Measurements from ENCODE around the gene HMOX1.

DNA sequence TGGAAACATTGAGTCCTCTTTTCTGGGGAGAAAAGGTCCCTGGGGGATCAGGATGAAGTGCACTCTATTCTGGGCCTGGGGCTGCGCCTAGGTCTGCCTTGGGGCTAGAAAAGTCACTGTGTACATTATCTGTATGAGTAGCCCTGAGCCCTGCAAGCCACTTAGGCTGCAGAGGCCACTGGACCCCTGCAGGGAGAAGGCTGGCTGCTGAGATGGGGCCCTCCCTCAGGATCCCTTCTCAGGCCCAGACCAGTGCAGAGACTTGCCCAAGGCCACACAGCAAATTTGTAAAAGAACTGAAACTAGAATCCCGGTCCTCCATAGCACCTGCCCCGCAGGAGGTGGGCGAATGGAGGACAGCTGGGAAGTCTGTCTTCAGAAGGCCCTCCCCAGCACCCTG, 26.8 kb upstream of the HMOX1 start:
- TF ChIP-seq CTCF (IDR thresholded peaks at IDR 0.05 in 2 of 3, conservative IDR thresholded peaks at IDR 0.05 in 1 of 3; ENCODE audit: borderline replicate concordance in 1 of 3, insufficient read depth in 1 of 3, low read depth in 2 of 3, low read length in 2 of 3), result no peak
- no peak for TF ChIP-seq CEBPB (IDR thresholded peaks at IDR 0.05; ENCODE audit: low read depth)
- TF ChIP-seq POLR2A (IDR thresholded peaks at IDR 0.05; ENCODE audit: borderline replicate concordance, extremely low read depth, insufficient read depth, insufficient read length), result no peak
- TF ChIP-seq EZH2 (IDR thresholded peaks at IDR 0.05), result no peak
- TF ChIP-seq EZH2phosphoT487 (IDR thresholded peaks at IDR 0.05; ENCODE audit: borderline replicate concordance), result no peak
- no peak for TF ChIP-seq ZFX (IDR thresholded peaks at IDR 0.05)
- TF ChIP-seq TCF7L2 (IDR thresholded peaks at IDR 0.05; ENCODE audit: borderline replicate concordance, extremely low read depth, insufficient read depth, insufficient read length), result no peak
- TF ChIP-seq, protein P1, sequence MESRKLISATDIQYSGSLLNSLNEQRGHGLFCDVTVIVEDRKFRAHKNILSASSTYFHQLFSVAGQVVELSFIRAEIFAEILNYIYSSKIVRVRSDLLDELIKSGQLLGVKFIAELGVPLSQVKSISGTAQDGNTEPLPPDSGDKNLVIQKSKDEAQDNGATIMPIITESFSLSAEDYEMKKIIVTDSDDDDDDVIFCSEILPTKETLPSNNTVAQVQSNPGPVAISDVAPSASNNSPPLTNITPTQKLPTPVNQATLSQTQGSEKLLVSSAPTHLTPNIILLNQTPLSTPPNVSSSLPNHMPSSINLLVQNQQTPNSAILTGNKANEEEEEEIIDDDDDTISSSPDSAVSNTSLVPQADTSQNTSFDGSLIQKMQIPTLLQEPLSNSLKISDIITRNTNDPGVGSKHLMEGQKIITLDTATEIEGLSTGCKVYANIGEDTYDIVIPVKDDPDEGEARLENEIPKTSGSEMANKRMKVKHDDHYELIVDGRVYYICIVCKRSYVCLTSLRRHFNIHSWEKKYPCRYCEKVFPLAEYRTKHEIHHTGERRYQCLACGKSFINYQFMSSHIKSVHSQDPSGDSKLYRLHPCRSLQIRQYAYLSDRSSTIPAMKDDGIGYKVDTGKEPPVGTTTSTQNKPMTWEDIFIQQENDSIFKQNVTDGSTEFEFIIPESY (IDR thresholded peaks at IDR 0.05; ENCODE audit: extremely low read depth, insufficient replicate concordance, low read length), result no peak
- TF ChIP-seq JUND (IDR thresholded peaks at IDR 0.05), result no peak
- TF ChIP-seq MAX (IDR thresholded peaks at IDR 0.05), result no peak
- TF ChIP-seq FOSL1 (IDR thresholded peaks at IDR 0.05; ENCODE audit: low read depth), result no peak
- no peak for TF ChIP-seq EGR1 (IDR thresholded peaks at IDR 0.05; ENCODE audit: low read depth)
- TF ChIP-seq POLR2AphosphoS5 (IDR thresholded peaks at IDR 0.05; ENCODE audit: low read depth, low read length), result no peak
- no peak for TF ChIP-seq SP1 (IDR thresholded peaks at IDR 0.05; ENCODE audit: low read depth)

Measured in HCT116 (cell line).